HepG2 (cell line): ENCODE results near the gene SRSF10. TPM values are rescaled to one million over a fixed set of nuclear protein-coding genes. Genes with fewer than 3 reads are reported as not detected.

Experiments used
- ATAC-seq: fragments of 200-7000 bp; cut with Tn5 transposase; 3 replicates; pipeline ENCODE4 v1.9.1; 2020; ENCODE audit warnings: mild to moderate bottlenecking, moderate library complexity
- BruUV-seq: library from RNA; stranded (reverse); fragments of 400-500 nt; replicated peaks from 2 replicates; lab custom pipeline; 2021; lab: Mats Ljungman, UMichigan
- CTCF ChIA-PET: fragments of 300-600 bp; formaldehyde crosslinking; extraction: SDS; loops from one replicate; lab custom pipeline; 2021; ENCODE audit warnings: low total read pairs, inconsistent platforms, low intra/inter-chr PET ratio; lab: Yijun Ruan, JAX
- POLR2A ChIA-PET: fragments of 350-600 bp; sonication (Branson Sonifier 250); formaldehyde crosslinking; loops from one replicate; lab custom pipeline; 2020; ENCODE audit warnings: antibody characterized with exemption, inconsistent platforms; lab: Yijun Ruan, JAX
- DNase-seq: peaks from one replicate; pipeline ENCODE4 v3.0.0-alpha.2; 2015; ENCODE audit warnings: low spot score
- FAIRE-seq: peaks from 3 replicates; lab custom pipeline; 2011; peaks lifted over from hg19 to GRCh38; lab: Jason Lieb, UNC
- H2AFZ ChIP-seq: one replicate; pipeline ENCODE4 v1.6.1; 2011; ENCODE audit warnings: low read length, inconsistent platforms
- H3K27ac ChIP-seq: fragments of 300-600 bp; 3 replicates; pipeline ENCODE4 v1.8.0; 2011; ENCODE audit warnings: mixed run types, mild to moderate bottlenecking, mixed read lengths, low read length, inconsistent platforms; ENCODE audit not compliant: insufficient read depth; ENCODE audit errors: extremely low read length
- H3K27me3 ChIP-seq, 2 experiments: fragments of 200-600 bp in 1 of 2; 2 replicates in 1 of 2; 3 replicates in 1 of 2; pipeline versions ENCODE4 v1.6.0 to v1.8.0; 2011; ENCODE audit warnings: low read length in 2 of 2, mild to moderate bottlenecking in 2 of 2, moderate library complexity in 2 of 2, inconsistent platforms in 1 of 2; ENCODE audit not compliant: insufficient read depth in 2 of 2, control insufficient read depth in 1 of 2
- H3K36me3 ChIP-seq, 2 experiments: fragments of 200-600 bp in 1 of 2; replicated peaks in 1 of 2; 2 replicates in 1 of 2; 3 replicates in 1 of 2; pipeline versions ENCODE4 v1.5.1 to v1.8.0; 2011; ENCODE audit warnings: low read length in 2 of 2, inconsistent platforms in 1 of 2; ENCODE audit not compliant: insufficient read depth in 2 of 2, control insufficient read depth in 1 of 2
- H3K4me1 ChIP-seq: 2 replicates; pipeline ENCODE4 v1.5.1; 2012; ENCODE audit warnings: low read length, inconsistent platforms; ENCODE audit not compliant: insufficient read depth
- H3K4me2 ChIP-seq: 2 replicates; pipeline ENCODE4 v1.6.0; 2011; ENCODE audit warnings: low read depth, low read length, inconsistent platforms
- H3K4me3 ChIP-seq, 3 experiments: fragments of 200-600 bp in 1 of 3; sonication (generic), shearing (Covaris generic) in 1 of 3; replicated peaks in 1 of 3; 2 replicates each; pipeline ENCODE4 v1.5.1; 2011 to 2016; ENCODE audit warnings: low read length in 3 of 3, inconsistent platforms in 2 of 3, low read depth in 2 of 3, mild to moderate bottlenecking in 2 of 3, control low read depth in 1 of 3, mixed read lengths in 1 of 3; ENCODE audit not compliant: insufficient read depth in 1 of 3
- H3K79me2 ChIP-seq: one replicate; pipeline ENCODE4 v1.6.1; 2011; ENCODE audit warnings: low read length, inconsistent platforms; ENCODE audit not compliant: insufficient read depth
- H3K9ac ChIP-seq: 2 replicates; pipeline ENCODE4 v1.6.0; 2011; ENCODE audit warnings: mild to moderate bottlenecking, low read depth, low read length, inconsistent platforms; ENCODE audit not compliant: insufficient read depth
- H3K9me3 ChIP-seq: 2 replicates; pipeline ENCODE4 v1.5.1; 2012; ENCODE audit warnings: mild to moderate bottlenecking, low read length
- H4K20me1 ChIP-seq: 2 replicates; pipeline ENCODE4 v1.6.0; 2011; ENCODE audit warnings: inconsistent platforms, mild to moderate bottlenecking, low read length, moderate library complexity; ENCODE audit not compliant: insufficient read depth
- HMG20B ChIP-seq: conservative IDR thresholded peaks from 2 replicates; pipeline ENCODE4 v1.6.1; 2016; ENCODE audit warnings: missing genetic modification reagents, missing compliant biosample characterization
- SMARCC2 ChIP-seq: fragments of 450-650 bp; IDR thresholded peaks from 2 replicates; pipeline ENCODE4 v1.6.1; 2017; ENCODE audit warnings: antibody characterized with exemption, mild to moderate bottlenecking
- SMARCE1 ChIP-seq: fragments of 450-650 bp; IDR thresholded peaks from 2 replicates; pipeline ENCODE4 v1.6.1; 2017; ENCODE audit warnings: borderline replicate concordance
- TAF1 ChIP-seq: sonication (generic); formaldehyde crosslinking; IDR thresholded peaks from 2 replicates; pipeline ENCODE4 v1.4.0; 2020; ENCODE audit warnings: missing genetic modification reagents
- ZC3H4 ChIP-seq: sonication (generic); formaldehyde crosslinking; IDR thresholded peaks from 2 replicates; pipeline ENCODE4 v1.4.0; 2020; ENCODE audit warnings: missing genetic modification reagents, borderline replicate concordance
- ZFAT ChIP-seq: sonication (generic); formaldehyde crosslinking; conservative IDR thresholded peaks from 2 replicates; pipeline ENCODE4 v1.8.1; 2023; ENCODE audit warnings: missing genetic modification reagents, inconsistent platforms
- ZNF136 ChIP-seq: sonication (generic); formaldehyde crosslinking; IDR thresholded peaks from 2 replicates; pipeline ENCODE4 v1.8.1; 2022; ENCODE audit warnings: low read depth, mild to moderate bottlenecking, moderate library complexity, missing genetic modification reagents
- ZNF3 ChIP-seq: IDR thresholded peaks from 2 replicates; pipeline ENCODE4 v1.7.0; 2017; ENCODE audit warnings: inconsistent platforms
- ZNF329 ChIP-seq: sonication (generic); formaldehyde crosslinking; IDR thresholded peaks from 2 replicates; pipeline ENCODE4 v1.9.0; 2021; ENCODE audit warnings: low read depth, mild to moderate bottlenecking, missing genetic modification reagents
- ZNF446 ChIP-seq: sonication (generic); formaldehyde crosslinking; IDR thresholded peaks from 2 replicates; pipeline ENCODE4 v1.5.0; 2020; ENCODE audit warnings: mild to moderate bottlenecking, missing genetic modification reagents
- ZSCAN12 ChIP-seq: sonication (generic); formaldehyde crosslinking; IDR thresholded peaks from 2 replicates; pipeline ENCODE4 v1.9.0; 2021; ENCODE audit warnings: mild to moderate bottlenecking, missing genetic modification reagents
- whole genome bisulfite sequencing: methylation state at CpG from one replicate; pipeline ENCODE4 v1.1.6; 2017; ENCODE audit warnings: low lambda C conversion rate; 5-methylcytosine and 5-hydroxymethylcytosine counted together
- in situ Hi-C: cut with HindIII; loops from 2 replicates; pipeline ENCODE4 v1.10.0; 2017; ENCODE audit warnings: low pct_unique_long_range_greater_than_20kb; ENCODE audit not compliant: extremely low pct_ligation_motif_present
- intact Hi-C: fragments of 100-400 bp; cut with micrococcal nuclease; formaldehyde crosslinking; loops from one replicate; pipeline ENCODE4 v1.10.0; 2022; ENCODE audit not compliant: unreplicated experiment
- polyA plus RNA-seq, 8 experiments: library from polyadenylated mRNA; depleted of rRNA in 3 of 8; stranded (reverse) in 7 of 8; unstranded in 1 of 8; fragments of >200 nt; fragmentation: Illumina TruSeq in 4 of 8; extraction: Trizol in 4 of 8; gene quantifications; 2 replicates each; pipeline versions ENCODE4 v1.2.1 to v1.2.3, GENCODE V29; 2011 to 2016; ENCODE audit warnings: low read depth in 4 of 8, missing spikeins in 1 of 8, mixed read lengths in 1 of 8; ENCODE audit not compliant: insufficient read depth in 1 of 8
- total RNA-seq, 5 experiments: library from RNA; depleted of rRNA; stranded (reverse); fragments of >200 nt; fragmentation: Illumina TruSeq; extraction: Trizol; gene quantifications; 2 replicates each; pipeline ENCODE4 v1.2.3, GENCODE V29; 2016; ENCODE audit warnings: low read depth in 1 of 5
- TF ChIP-seq, protein P1 (sequence below): sonication (generic); formaldehyde crosslinking; IDR thresholded peaks from 2 replicates; pipeline ENCODE4 v1.4.0; 2020; ENCODE audit warnings: mild to moderate bottlenecking, missing genetic modification reagents
- TF ChIP-seq, protein P2 (sequence below): sonication (generic); formaldehyde crosslinking; conservative IDR thresholded peaks from 2 replicates; pipeline ENCODE4 v1.4.0; 2020; ENCODE audit warnings: missing genetic modification reagents
- TF ChIP-seq, protein P3 (sequence below): sonication (generic); formaldehyde crosslinking; IDR thresholded peaks from 2 replicates; pipeline ENCODE4 v1.4.0; 2020; ENCODE audit warnings: missing genetic modification reagents

Gene SRSF10
- total and polyA plus RNA-seq, 2 of the 13 experiments (the other 11 are each of a cell fraction or from before 2014, with no cell fraction given): 126 to 186 TPM

DNA sequence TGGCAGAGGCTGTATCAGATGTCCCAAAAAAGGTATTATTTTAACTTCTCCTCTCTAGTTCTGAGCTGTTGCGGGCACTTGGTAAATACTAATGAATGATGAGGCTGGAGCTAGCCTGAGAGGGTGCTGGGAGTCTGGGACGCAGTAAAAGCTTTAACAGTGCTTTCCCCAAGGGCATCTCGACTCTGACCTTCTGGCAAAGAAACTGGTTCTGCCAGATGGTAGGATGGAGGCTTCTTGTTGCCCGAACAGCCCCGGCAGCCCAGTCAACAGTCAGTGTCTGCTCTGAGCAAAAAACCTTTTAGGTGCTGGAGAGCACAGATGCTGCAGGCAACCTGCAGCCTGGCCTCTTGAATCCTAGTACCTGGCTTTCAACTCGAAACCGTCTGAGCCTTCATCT lies 23.0 kb downstream of the SRSF10 start:
- BruUV-seq: no TSS peak
- Histone ChIP-seq H3K27ac (no peak overlapping the region), H3K79me2 (peaks cover 22% of the 10 kb centered on the region), H3K9ac (no peak overlapping the region), H3K9me3 (no peaks in the 10 kb centered on the region), H3K4me3 (peak overlapping the region in 1 of 3 experiments; percentile 47; a peak in 2 of 6 replicates), H4K20me1 (peaks cover 12% of the 10 kb centered on the region; the same call in 1 of the 2 replicates), H2AFZ (no peak overlapping the region), H3K36me3 (0 out of 5 replicates have a peak, but pooled peaks cover 0 to 6% of the 10 kb centered on the region in 2 experiments), H3K4me1 (peaks cover 61% of the 10 kb centered on the region), H3K4me2 (peak overlapping the region; percentile 61), H3K27me3 (peaks cover 0 to 4% of the 10 kb centered on the region in 2 experiments; a peak in 1 of 5 replicates)
- no peak for FAIRE-seq
- intact Hi-C loops (loop anchor here (5.0 kb wide), 1 partner anchor 70 kb away; no protein-coding TSS in a partner anchor), in situ Hi-C loops (no loop called here)
- no peak for DNase-seq
- POLR2A ChIA-PET: interaction anchor here (0.9 kb wide), 1 partner anchor 65 kb away, joined by 4 read pairs; no protein-coding TSS in a partner anchor
- 19% methylated on average over 3 of the region's 7 CpGs for WGBS
- ATAC-seq: no peak
- no peak for TF ChIP-seq HMG20B (CRISPR knock-in tag)
- CTCF ChIA-PET: no interaction called here

DNA sequence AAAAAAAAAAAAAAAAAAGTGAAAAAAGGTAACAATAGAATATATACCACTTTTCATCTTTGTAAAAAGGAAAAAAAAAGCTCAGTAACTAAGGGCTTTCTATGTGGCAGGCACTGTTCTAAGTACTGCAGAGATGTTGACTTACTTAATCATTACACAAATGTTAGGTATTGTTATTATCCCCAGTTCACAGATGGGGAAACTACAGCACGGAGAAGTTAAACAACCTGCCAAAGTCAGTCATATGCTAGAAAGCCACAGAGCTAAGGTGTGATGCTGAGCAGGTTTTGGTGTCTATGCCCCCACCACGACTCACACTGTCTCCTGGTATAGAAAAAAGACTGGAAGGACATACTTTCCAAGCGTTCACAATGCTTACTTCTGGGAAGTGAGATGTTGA lies 27.1 kb downstream of the SRSF10 start:
- FAIRE-seq: no peak
- TF ChIP-seq, protein P1, sequence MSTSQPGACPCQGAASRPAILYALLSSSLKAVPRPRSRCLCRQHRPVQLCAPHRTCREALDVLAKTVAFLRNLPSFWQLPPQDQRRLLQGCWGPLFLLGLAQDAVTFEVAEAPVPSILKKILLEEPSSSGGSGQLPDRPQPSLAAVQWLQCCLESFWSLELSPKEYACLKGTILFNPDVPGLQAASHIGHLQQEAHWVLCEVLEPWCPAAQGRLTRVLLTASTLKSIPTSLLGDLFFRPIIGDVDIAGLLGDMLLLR (CRISPR knock-in tag): no peak
- TF ChIP-seq ZNF329 (no peak), ZNF3 (CRISPR knock-in tag) (peak; percentile 68; the same call in 1 of the 2 replicates), ZNF136 (CRISPR knock-in tag) (no peak), TAF1 (CRISPR knock-in tag) (no peak), ZFAT (CRISPR knock-in tag) (no peak), ZSCAN12 (CRISPR knock-in tag) (no peak), SMARCE1 (no peak), SMARCC2 (no peak), ZNF446 (CRISPR knock-in tag) (no peak), ZC3H4 (no peak)
- TF ChIP-seq, protein P2, sequence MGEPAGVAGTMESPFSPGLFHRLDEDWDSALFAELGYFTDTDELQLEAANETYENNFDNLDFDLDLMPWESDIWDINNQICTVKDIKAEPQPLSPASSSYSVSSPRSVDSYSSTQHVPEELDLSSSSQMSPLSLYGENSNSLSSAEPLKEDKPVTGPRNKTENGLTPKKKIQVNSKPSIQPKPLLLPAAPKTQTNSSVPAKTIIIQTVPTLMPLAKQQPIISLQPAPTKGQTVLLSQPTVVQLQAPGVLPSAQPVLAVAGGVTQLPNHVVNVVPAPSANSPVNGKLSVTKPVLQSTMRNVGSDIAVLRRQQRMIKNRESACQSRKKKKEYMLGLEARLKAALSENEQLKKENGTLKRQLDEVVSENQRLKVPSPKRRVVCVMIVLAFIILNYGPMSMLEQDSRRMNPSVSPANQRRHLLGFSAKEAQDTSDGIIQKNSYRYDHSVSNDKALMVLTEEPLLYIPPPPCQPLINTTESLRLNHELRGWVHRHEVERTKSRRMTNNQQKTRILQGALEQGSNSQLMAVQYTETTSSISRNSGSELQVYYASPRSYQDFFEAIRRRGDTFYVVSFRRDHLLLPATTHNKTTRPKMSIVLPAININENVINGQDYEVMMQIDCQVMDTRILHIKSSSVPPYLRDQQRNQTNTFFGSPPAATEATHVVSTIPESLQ (CRISPR knock-in tag): no peak
- TF ChIP-seq, protein P3, sequence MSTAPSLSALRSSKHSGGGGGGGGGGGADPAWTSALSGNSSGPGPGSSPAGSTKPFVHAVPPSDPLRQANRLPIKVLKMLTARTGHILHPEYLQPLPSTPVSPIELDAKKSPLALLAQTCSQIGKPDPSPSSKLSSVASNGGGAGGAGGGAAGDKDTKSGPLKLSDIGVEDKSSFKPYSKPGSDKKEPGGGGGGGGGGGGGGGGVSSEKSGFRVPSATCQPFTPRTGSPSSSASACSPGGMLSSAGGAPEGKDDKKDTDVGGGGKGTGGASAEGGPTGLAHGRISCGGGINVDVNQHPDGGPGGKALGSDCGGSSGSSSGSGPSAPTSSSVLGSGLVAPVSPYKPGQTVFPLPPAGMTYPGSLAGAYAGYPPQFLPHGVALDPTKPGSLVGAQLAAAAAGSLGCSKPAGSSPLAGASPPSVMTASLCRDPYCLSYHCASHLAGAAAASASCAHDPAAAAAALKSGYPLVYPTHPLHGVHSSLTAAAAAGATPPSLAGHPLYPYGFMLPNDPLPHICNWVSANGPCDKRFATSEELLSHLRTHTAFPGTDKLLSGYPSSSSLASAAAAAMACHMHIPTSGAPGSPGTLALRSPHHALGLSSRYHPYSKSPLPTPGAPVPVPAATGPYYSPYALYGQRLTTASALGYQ (CRISPR knock-in tag): no peak

More for the DNA sequence above, 27.1 kb downstream of the SRSF10 start:
- intact Hi-C loops: no loop called here
- no TSS peak for BruUV-seq
- ATAC-seq: peak; percentile 50; the same call in 2 of the 3 replicates
- H4K20me1 ChIP-seq: no peaks in the 10 kb centered on the region
- no peaks in the 10 kb centered on the region for H3K9me3 ChIP-seq
- no peak overlapping the region for H3K27ac ChIP-seq
- no peak overlapping the region for H3K4me3 ChIP-seq
- in situ Hi-C loops: no loop called here
- no peaks in the 10 kb centered on the region for H3K36me3 ChIP-seq
- H2AFZ ChIP-seq: no peak overlapping the region
- POLR2A ChIA-PET: interaction anchor here (0.7 to 2.1 kb wide), 6 partner anchors 8 to 167 kb away, joined by 3 to 22 read pairs (median 6); partner anchors contain the start of genes LYPLA2 and PNRC2
- WGBS: 2% methylated on average over 3 of the region's 3 CpGs
- H3K9ac ChIP-seq: no peak overlapping the region
- no peaks in the 10 kb centered on the region for H3K27me3 ChIP-seq
- H3K79me2 ChIP-seq: no peaks in the 10 kb centered on the region
- DNase-seq: peak; percentile 53
- H3K4me1 ChIP-seq: peaks cover 67% of the 10 kb centered on the region
- 0 out of 2 replicates have a peak overlapping the region, but pooled peaks have one; percentile 84 for H3K4me2 ChIP-seq
- CTCF ChIA-PET: no interaction called here
